Nephron (organoid): ENCODE data around the gene ALG6.
"Not testable (repeated sequence)": the region's sequence is repeated elsewhere in the genome, so short reads cannot be mapped to it uniquely, and the experiment has no call there.

Experiments
- H3K27ac Mint-ChIP-seq, 3 experiments: 2 replicates each; pipeline ENCODE4 v1.8.0; 2020; ENCODE audit warnings: mixed read lengths in 3 of 3, mild to moderate bottlenecking in 2 of 3, moderate library complexity in 1 of 3
- H3K27me3 Mint-ChIP-seq: 2 replicates; pipeline ENCODE4 v1.8.0; 2021; ENCODE audit warnings: low read depth, mild to moderate bottlenecking, moderate library complexity, mixed read lengths
- H3K36me3 Mint-ChIP-seq: 2 replicates; pipeline ENCODE4 v1.8.0; 2020; ENCODE audit warnings: low read depth, mixed read lengths
- H3K4me1 Mint-ChIP-seq: 2 replicates; pipeline ENCODE4 v1.8.0; 2020; ENCODE audit warnings: mixed read lengths
- H3K4me3 Mint-ChIP-seq, 3 experiments: 2 replicates each; pipeline ENCODE4 v1.8.0; 2020; ENCODE audit warnings: mild to moderate bottlenecking in 3 of 3, mixed read lengths in 3 of 3, moderate library complexity in 2 of 3
- H3K9me3 Mint-ChIP-seq: 2 replicates; pipeline ENCODE4 v1.8.0; 2020; ENCODE audit warnings: mixed read lengths
- TF ChIP-seq, protein P1 (sequence below), 3 experiments: fragments of 200-600 bp; sonication (generic); IDR thresholded peaks; one replicate each; pipeline ENCODE4 v1.5.0; 2021; ENCODE audit warnings: antibody characterized with exemption in 3 of 3; ENCODE audit not compliant: unreplicated experiment in 3 of 3

Gene ALG6

DNA sequence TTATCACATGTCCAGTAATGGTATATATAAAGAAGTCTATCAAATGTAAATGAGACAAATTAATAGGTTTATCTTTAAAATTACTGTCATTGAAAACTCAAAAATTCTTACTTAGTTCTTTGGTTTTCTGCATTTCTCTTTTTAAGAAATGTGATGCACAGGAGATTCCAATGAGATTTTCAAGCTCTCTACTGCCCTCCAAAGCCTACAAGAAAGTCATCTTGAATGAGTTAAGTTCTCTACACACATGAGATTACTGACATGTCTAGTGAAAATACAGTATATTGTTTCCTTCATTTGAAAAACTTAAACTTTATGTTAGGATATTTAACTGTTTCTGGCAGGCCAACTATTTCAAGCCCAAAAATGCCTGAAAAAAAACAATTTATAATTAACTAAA lies 86.8 kb downstream of the ALG6 start:
- Mint-ChIP-seq H3K27me3 (no peaks in the 10 kb centered on the region), H3K9me3 (no peaks in the 10 kb centered on the region), H3K27ac (no peak overlapping the region), H3K4me1 (no peaks in the 10 kb centered on the region), H3K4me3 (no peak overlapping the region), H3K36me3 (peaks cover 4% of the 10 kb centered on the region)
- TF ChIP-seq, protein P1, sequence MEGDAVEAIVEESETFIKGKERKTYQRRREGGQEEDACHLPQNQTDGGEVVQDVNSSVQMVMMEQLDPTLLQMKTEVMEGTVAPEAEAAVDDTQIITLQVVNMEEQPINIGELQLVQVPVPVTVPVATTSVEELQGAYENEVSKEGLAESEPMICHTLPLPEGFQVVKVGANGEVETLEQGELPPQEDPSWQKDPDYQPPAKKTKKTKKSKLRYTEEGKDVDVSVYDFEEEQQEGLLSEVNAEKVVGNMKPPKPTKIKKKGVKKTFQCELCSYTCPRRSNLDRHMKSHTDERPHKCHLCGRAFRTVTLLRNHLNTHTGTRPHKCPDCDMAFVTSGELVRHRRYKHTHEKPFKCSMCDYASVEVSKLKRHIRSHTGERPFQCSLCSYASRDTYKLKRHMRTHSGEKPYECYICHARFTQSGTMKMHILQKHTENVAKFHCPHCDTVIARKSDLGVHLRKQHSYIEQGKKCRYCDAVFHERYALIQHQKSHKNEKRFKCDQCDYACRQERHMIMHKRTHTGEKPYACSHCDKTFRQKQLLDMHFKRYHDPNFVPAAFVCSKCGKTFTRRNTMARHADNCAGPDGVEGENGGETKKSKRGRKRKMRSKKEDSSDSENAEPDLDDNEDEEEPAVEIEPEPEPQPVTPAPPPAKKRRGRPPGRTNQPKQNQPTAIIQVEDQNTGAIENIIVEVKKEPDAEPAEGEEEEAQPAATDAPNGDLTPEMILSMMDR (IDR thresholded peaks at IDR 0.05; ENCODE audit: unreplicated experiment in 3 of 3) = peak; percentile 22 to 42 (median 27)

DNA sequence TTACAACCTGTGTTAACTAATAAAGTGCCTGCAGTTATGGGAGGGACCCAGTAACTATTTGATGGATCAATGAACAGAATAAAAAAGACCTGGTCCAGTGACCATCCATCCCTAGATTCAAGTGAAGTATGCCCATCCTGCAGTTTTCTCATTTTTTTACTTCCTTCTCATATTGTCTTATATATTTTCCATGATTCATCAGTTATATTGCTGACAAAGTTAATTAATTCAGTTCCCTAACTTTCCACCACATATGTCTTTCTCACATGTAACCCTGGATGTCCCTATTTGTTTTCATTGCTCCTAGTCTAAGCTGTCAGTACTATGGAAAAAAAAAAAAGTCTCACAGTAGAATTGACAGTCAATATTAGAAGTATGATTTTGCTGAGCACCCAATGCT lies 91.3 kb downstream of the ALG6 start:
- no peak overlapping the region for H3K4me3 Mint-ChIP-seq
- H3K27me3 Mint-ChIP-seq = no peaks in the 10 kb centered on the region
- H3K9me3 Mint-ChIP-seq = peaks cover 13% of the 10 kb centered on the region
- TF ChIP-seq, protein P1 (IDR thresholded peaks at IDR 0.05; ENCODE audit: unreplicated experiment in 3 of 3) = no peak
- H3K36me3 Mint-ChIP-seq = peaks cover 36% of the 10 kb centered on the region
- H3K27ac Mint-ChIP-seq = no peak overlapping the region
- no peaks in the 10 kb centered on the region for H3K4me1 Mint-ChIP-seq

DNA sequence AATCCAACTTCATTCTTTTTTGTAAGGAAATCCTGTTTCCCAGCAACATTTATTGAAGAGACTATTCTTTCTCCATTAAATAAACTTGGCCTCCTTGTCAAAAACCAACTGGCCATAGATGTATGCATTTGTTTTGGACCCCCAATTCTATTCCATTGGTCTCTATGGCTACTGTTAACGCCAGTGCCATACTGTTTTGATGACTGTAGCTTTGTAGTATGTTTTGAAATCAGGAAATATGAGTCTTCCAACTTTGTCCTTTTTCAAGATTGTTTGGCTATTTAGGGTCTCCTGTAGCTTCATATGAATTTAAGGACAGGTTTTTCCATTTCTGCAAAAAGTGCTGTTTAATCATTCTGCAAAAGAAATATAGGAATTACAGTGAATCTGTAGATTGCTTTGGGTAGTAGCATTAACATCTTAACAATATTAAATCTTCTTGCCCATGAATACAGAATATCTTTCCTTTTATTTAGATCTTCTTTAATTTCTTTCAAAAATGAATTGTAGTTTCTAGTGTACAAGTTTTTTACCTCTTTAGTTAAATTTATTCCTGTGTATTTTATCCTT lies 94.3 kb downstream of the ALG6 start:
- H3K9me3 Mint-ChIP-seq = peaks cover 13% of the 10 kb centered on the region
- H3K4me3 Mint-ChIP-seq = no peak overlapping the region

DNA sequence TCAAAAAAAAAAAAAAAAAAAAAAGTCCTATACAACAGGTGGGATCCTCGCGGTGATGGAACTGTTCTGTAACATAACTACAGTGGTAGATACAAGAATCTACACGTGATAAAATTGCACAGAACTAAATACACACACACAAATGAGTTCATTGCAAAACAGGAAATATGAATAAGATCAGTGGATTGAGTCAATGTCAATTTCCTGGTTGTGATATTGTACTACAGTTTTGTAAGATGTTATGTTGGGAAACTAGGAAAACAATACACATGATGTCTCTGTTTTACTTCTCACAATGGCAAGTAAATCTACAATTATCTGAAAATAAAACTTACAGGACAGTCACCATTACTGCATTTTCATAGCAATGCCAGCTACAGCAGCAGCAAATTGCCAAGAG lies 95.8 kb downstream of the ALG6 start:
- Mint-ChIP-seq H3K4me1 (no peaks in the 10 kb centered on the region), H3K27ac (no peak overlapping the region), H3K9me3 (peaks cover 13% of the 10 kb centered on the region), H3K36me3 (peaks cover 49% of the 10 kb centered on the region), H3K27me3 (no peaks in the 10 kb centered on the region), H3K4me3 (no peak overlapping the region)
- TF ChIP-seq, protein P1 (IDR thresholded peaks at IDR 0.05; ENCODE audit: unreplicated experiment in 3 of 3) = no peak

More for the DNA sequence above, 94.3 kb downstream of the ALG6 start:
- Mint-ChIP-seq H3K27ac (no peak overlapping the region), H3K36me3 (peaks cover 45% of the 10 kb centered on the region), H3K27me3 (no peaks in the 10 kb centered on the region), H3K4me1 (no peaks in the 10 kb centered on the region)
- TF ChIP-seq, protein P1 (IDR thresholded peaks at IDR 0.05; ENCODE audit: unreplicated experiment in 3 of 3) = no peak

DNA sequence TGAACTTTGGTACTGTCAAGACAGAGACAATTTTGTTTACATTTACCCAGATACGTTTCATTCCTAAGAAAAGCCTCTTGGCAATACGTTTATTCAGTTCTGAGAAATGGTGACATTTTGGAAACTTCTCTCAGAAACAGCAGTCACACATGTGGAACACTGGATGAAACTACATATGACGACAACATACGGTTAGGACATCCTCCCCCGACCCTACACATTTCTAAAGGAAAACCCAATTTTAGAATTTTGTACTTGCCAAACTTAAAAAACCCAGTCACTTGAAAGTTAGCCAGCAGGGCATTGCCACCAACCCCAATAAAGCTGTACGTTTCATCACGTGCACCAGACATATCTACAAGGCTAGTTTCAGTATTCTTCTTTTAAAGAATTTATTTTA lies 98.8 kb downstream of the ALG6 start:
- Mint-ChIP-seq H3K9me3 (peaks cover 19% of the 10 kb centered on the region), H3K36me3 (peaks cover 53% of the 10 kb centered on the region)

DNA sequence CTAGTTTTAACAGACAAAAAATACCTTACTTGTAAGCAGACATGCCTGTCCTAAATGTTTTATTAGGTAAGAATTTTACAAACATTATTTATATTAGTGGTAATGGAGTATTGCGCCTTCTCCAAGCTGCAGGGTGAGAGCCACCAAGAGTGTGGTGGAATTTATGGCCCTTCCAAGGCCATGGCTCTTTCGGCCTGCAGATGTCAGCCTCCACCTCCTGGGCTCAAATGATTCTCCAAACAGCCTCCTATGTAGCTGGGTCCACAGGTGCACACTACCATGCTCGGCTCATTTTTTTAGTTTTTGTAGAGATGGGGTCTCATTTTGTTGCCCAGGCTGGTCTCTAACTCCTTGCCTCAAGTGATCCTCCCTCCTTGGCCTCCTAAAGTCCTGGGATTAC lies 99.3 kb downstream of the ALG6 start:
- Mint-ChIP-seq H3K4me1 (no peaks in the 10 kb centered on the region), H3K9me3 (peaks cover 21% of the 10 kb centered on the region), H3K36me3 (peaks cover 52% of the 10 kb centered on the region), H3K27ac (no peak overlapping the region), H3K27me3 (no peaks in the 10 kb centered on the region), H3K4me3 (no peak overlapping the region)
- TF ChIP-seq, protein P1 (IDR thresholded peaks at IDR 0.05; ENCODE audit: unreplicated experiment in 3 of 3) = no peak

More for the DNA sequence above, 98.8 kb downstream of the ALG6 start:
- TF ChIP-seq, protein P1 (IDR thresholded peaks at IDR 0.05; ENCODE audit: unreplicated experiment in 3 of 3) = no peak
- H3K4me3 Mint-ChIP-seq = no peak overlapping the region
- no peaks in the 10 kb centered on the region for H3K27me3 Mint-ChIP-seq
- no peaks in the 10 kb centered on the region for H3K4me1 Mint-ChIP-seq
- no peak overlapping the region for H3K27ac Mint-ChIP-seq

DNA sequence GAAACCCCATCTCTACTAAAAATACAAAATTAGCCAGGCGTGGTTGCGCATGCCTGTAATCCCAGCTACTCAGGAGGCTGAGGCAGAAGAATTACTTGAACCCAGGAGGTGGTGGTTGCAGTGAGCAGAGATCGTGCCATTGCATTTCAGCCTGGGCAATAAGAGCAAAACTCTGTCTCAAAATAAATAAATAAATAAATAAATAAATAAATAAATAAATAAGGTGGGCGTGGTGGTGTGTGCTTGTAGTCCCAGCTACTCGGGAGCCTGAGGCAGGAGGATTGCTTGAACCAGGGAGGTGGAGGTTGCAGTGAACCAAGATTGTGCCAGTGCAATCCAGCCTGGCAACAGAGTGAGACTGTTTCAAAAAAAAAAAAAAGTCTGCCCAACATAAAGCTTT lies 101.3 kb downstream of the ALG6 start:
- H3K4me1 Mint-ChIP-seq, H3K4me3 Mint-ChIP-seq, H3K27ac Mint-ChIP-seq, H3K27me3 Mint-ChIP-seq, H3K9me3 Mint-ChIP-seq: not testable (repeated sequence)
- peaks cover 45% of the 10 kb centered on the region for H3K36me3 Mint-ChIP-seq
